Heart left ventricle (tissue), 13 donors: Measurements from ENCODE around the gene UBP1.

ENCODE experiments used
- POLR2A ChIP-seq, 2 donors: fragments of 450-650 bp; IDR thresholded peaks; one replicate each; pipeline ENCODE4 v1.6.1; 2017; ENCODE audit warnings: antibody characterized with exemption in 2 of 2, mild to moderate bottlenecking in 2 of 2, moderate library complexity in 2 of 2
- TF ChIP-seq, protein P1 (sequence below), 12 donors: fragments of 200-600 bp; sonication (generic) in 4 of 12; IDR thresholded peaks; one replicate each; pipeline versions ENCODE4 v1.5.0 to v1.8.0; 2018 to 2022; ENCODE audit warnings: antibody characterized with exemption in 12 of 12, mild to moderate bottlenecking in 5 of 12
- donor health status: ischemic (EF 13 %, LVEDD 7.1; RV severe dilation, severe dysfunction).
- donor health status: DM: no; HTN: yes; CAD: no.
- donor health status: DM: no; HTN: no; CAD: no.
- donor health status: ischemic (EF 25% LVEDD 6.9; RV normal size, moderate dysfunction).
- donor health status: ischemic (EF 25% LVEDD 5.7; RV mildly dilated, moderate dysfunction).
- donor health status: ischemic (EF 35%, LVEDD 5.7; RV mildly dilated, moderate dysfunction).
- donor health status: nonischemic (EF 11% LVEDD 7.7; RV severe dilation, severe dysfunction).
- donor health status: DM: yes; HTN: yes; CAD: no.
- donor health status: PGD.
- donor health status: ischemic (EF 29% LVEDD 5.4; RV normal size, mild dysfunction).
- donor health status: nonischemic (EF 23%, LVEDD 6.1; RV moderate dilation, normal function).

- TF ChIP-seq, protein P1, sequence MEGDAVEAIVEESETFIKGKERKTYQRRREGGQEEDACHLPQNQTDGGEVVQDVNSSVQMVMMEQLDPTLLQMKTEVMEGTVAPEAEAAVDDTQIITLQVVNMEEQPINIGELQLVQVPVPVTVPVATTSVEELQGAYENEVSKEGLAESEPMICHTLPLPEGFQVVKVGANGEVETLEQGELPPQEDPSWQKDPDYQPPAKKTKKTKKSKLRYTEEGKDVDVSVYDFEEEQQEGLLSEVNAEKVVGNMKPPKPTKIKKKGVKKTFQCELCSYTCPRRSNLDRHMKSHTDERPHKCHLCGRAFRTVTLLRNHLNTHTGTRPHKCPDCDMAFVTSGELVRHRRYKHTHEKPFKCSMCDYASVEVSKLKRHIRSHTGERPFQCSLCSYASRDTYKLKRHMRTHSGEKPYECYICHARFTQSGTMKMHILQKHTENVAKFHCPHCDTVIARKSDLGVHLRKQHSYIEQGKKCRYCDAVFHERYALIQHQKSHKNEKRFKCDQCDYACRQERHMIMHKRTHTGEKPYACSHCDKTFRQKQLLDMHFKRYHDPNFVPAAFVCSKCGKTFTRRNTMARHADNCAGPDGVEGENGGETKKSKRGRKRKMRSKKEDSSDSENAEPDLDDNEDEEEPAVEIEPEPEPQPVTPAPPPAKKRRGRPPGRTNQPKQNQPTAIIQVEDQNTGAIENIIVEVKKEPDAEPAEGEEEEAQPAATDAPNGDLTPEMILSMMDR (IDR thresholded peaks at IDR 0.05): peak in 8 of 12 donors; percentile 14 to 48 (median 36)
- no peak for TF ChIP-seq POLR2A (IDR thresholded peaks at IDR 0.05)
Observed at GRCh38 chr3:33439546-33440327, 468 bp downstream of the UBP1 start.
